NOMO-1 treated with DMSO at 0.1 percent for 48 hours (cell line): ENCODE results near the gene IRF4.
A peak's percentile ranks its signal among the peaks of the same experiment; 100 is the strongest.

ENCODE experiments used
- DNase-seq: peaks from one replicate; lab custom pipeline; 2025; ENCODE audit not compliant: unreplicated experiment; lab: John Stamatoyannopoulos, UW

IRF4 gene

DNA sequence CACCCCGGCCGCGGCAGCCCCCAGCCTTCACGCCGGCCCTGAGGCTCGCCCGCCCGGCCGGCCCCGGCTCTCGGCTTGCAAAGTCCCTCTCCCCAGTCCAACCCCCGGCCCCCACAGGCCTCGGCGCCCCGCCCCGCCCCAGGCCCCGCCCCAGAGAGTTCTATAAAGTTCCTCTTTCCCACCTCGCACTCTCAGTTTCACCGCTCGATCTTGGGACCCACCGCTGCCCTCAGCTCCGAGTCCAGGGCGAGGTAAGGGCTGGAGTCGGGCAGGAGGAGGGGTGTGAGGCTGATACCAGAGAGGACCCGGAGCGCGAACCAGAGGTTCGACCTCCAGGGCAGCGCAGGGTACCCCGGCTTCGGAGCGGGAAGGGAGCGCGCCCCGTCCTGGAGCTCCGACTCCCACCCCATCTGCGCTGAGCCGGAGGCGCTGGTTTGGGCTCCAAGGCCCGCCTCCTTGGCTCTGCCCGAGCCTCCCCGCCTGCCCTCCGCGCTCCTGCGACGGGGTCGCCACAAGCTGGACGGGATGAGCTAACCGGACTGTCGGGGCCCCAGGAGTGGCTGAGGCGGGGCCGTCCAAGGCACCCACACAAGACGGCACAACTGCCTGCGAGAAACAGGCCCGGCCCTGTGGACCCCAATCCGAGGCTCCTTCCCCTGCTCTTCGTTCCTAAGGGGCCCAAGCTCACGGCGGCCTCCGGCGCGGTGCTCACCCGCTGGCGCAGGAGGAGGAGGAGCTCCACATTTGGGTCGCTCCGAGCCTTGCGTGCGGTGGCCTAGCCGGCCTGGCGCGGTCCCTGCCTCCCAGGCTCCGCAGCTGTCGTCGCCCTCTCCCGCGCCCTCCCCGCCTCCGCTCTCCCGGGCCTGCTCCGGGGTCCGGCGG lies at the start of gene IRF4:
Gene IRF4, plus strand, starts transcription at position 194 of the 882 bp plus-strand sequence. CDS start 1,401 bp downstream, outside the sequence.
- DNase-seq = peak; percentile 39

DNA sequence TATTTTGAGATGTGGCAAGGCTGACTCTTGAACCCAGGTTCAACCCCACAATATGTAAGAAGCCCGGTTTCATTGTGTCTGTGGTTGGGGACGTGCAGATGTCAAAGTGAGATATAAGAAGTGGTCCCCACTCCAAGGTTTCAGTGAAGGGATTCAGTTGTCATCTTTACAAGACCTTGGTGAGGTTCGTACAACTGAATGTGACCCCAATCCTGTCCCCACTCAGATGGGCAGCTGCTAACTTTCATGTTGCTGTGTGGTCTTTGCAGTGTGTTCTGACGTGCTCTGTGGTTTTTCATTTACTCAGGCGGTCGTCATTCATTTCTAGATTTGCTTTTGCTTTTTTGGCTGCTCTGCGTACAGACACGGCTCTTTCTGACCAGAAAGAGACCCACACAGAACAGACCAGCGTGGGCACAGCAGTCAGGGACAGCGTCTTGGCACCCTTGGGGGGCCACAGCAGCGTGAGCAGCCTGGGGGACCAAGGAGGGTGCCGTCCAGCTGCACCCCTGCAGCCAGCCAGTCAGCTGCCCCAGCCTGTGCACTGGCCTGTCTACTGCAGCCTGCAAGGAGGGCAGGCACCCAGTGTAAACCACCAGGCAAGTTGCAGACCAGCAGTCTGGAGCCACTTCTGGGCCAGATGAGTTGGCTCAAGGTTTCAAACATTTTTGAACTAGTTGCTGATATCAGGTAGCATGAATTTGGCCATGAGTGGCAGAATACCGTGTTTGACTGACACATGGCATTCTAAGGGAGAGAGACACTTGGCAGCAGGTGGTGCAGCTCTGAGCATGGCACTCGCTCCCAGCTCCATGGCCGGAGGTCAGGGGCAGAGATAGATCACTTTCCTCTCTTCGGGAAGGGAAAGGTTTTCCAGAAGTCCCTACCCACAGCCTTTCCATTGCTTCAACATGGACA lies 49.4 kb upstream of the IRF4 start:
- DNase-seq = no peak

DNA sequence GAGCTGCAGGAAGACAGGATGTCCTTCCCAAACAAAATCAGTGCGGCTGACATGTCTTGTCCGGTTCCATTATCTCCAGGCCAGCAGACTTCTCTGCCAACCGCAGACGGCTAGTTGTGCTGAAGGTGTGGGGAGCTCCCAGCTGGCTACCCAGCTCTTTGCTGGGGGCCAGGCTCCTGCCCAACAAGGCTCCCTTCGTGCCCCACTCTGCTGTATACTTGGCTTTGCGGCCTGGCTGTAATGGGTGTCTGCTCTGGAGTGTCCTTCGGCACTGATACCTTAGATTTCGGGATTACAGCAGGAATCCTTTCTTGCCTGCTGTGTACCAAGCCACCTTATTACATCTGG lies 48.7 kb upstream of the IRF4 start:
- no peak for DNase-seq

- DNase-seq = no peak
These were observed 48.2 kb upstream of the IRF4 start for GRCh38 chr6:343226-343935.

- no peak for DNase-seq
These were observed 47.4 kb upstream of the IRF4 start for GRCh38 chr6:343960-344815.

DNA sequence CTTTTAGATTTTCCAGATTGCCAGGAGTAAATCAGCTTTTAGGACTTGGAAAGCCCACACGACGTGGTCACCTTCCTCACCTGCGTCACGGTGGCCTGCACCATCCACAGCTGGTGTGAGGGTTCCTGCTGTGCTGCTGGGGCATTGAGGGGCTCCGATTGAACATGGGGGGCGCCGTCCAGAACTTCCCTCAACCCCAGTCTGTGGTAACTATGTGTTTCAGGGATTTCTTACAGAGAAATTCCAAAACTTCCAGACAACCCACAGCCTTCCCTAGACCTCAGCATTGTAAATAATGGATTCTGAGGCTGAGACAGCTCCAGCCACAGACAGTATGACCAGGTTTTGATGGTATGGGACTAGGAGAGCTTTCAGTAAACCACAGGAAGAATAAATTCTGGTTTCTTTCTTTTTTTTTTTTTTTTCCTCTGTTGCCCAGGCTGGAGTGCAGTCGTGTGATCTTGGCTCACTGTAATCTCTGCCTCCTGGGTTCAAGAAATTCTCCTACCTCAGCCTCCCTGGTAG lies 46.7 kb upstream of the IRF4 start:
- no peak for DNase-seq

DNA sequence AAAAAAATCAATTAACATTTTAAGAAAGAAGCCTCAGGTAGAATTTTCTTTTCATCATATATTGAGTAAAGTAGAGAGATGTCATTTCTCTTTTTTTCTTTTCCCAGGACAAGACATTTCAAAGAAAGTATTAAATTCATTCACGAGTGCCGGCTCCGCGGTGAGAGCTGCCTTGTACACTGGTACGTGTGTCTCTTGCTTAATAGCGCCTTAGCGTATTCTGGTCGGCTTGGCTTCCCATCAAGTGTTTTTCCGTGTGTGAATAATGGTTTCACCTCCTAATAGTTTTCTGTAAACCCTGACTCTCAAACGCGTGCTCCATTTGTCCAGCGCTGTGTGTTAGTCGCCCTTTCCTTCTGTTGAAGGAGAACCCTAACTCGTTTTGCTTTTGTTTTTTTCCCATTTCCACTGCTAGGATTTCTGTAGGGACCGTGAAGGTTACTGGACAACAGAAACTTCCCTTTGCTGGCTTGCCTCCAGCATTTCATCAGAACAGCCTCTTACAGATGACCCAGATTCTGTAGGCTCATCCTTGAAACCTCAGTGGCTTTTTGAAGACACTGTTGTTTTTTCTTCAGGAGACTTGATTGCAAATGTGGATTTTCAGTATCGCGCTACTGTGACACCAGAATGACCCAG lies 45.7 kb upstream of the IRF4 start:
- DNase-seq = no peak

DNA sequence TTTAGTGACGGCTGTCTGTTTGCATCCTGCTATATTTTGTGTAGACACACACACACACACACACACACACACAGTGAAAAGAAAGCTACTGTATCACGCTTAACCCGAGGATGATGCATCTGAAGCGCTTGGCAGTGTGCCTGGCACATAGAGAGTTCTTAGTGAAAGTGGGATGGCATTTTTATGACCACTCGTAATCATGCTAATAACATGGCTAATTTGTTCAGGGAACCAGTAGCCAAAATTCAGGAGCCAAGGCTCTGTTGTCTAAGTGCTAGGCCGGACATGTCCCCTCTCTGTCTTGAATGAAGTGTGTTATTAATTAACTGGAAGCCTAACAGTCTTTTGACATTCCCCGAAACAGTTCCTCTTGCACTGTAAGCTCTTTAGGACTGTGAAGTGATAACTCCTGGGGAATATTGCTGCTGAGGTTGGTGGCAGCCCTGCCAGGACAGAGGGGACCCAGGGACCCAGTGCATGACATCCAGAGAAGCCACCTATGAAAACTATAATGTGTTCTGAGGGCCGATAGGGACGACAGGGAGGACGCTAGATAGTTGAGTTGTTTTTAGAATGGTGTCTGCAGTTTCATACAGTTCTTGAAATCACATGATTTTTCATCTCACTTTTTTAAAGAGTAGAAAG lies 45.0 kb upstream of the IRF4 start:
- no peak for DNase-seq

DNA sequence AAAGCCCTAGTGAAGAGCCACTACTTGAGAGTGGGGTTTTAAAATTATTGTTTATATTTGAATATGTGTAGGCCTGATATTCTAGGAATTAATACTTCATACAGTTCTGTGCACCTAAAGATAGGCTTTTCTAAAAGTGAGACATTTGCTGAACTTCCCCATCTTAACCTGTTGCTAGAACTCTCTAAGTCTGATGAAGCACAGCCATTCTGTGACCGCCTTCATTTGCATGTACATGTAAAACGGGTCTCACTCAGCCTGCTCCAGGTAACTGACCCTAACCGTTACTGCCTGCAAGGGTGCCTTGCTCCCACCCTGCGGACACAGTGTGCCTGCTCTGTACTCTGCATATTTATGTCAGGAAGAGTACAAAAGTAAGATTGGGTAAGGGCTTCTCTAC lies 44.3 kb upstream of the IRF4 start:
- no peak for DNase-seq

DNA sequence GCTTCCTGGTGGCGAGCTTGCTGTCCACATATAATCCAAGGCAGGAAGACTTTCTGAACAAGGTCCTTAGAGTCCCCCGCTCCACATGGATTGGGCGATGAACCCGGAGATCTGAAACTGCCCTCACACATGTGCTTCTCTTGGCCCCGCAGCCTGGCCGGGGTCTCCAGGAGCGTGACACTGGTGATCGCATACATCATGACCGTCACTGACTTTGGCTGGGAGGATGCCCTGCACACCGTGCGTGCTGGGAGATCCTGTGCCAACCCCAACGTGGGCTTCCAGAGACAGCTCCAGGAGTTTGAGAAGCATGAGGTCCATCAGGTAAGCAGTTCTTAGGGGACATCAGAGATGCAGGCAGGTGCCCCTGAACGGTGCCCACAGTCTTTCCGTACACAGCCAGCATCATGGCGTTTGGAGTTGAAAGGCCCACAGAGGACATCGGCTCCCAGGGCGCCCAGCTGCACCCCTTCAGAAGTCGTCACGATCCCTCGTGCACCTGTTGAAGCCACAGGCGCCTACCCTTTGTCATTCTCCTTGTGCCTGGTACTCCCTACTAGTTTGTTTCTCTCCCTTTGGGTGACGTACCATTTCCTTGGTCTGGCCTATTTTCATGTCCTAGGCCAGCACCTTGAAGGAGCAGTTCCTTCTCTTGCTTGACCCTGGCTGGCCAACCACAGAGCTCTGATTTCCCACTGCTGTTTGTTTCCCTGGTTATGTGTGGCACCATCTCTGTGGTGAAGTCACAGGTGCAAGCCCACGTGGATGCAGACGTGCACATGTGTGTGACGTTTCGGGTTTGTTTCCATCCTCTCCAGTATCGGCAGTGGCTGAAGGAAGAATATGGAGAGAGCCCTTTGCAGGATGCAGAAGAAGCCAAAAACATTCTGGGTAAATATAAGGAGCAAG lies 43.3 kb upstream of the IRF4 start:
- DNase-seq = no peak

- DNase-seq = no peak
These were observed 42.6 kb upstream of the IRF4 start for GRCh38 chr6:348860-349396.

GRCh38 chr6:349491-349921 lies 42.0 kb upstream of the IRF4 start:
- no peak for DNase-seq

DNA sequence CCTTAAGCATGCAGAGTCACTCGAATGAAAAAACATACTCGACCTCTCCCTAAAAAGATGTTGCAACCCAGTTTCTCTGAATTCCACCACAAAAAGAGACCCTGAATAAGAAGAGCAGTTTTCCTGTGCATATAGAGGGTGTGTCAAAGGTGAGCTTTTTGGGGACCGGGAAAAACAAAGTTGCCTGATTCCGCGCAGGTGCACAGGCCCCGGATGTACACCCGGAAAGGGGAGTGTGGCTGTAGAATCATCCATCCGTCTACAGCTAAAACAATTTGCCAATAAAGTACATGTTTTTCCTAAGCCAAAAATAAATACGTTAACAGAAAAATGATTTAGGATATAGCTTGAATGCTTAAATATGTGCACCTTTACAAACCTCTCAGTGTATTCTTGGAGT lies 41.2 kb upstream of the IRF4 start:
- no peak for DNase-seq

GRCh38 chr6:351011-351866 lies 40.3 kb upstream of the IRF4 start:
- DNase-seq = no peak

- no peak for DNase-seq
These were observed 39.7 kb upstream of the IRF4 start for GRCh38 chr6:351867-352289.

GRCh38 chr6:352474-352873 lies 39.1 kb upstream of the IRF4 start:
- DNase-seq = no peak

DNA sequence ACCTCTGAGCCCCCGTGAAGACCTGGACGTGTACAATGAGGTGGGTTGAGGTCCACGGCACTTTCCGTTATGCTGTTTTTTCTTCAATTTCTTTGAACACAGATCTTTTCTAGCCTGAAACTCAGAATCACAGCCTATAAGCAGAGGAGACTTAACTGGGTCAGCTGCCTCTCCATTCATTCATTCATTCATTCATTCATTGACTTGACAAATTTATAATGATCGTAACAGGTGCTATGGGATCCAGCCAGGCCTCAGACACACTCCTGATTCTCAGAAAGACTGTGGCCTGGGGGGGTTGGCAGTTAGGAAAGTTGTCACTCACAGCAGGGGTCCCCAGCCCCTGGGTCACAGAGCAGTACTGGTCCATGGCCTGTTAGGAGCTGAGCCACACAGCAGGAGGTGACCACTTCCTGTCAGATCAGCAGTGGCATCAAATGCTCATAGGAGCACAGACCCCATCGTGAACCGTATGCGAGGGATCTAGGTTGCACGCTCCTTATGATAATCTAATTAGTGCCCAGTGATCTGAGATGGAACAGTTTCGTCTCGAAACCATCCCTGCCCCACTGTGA lies 38.6 kb upstream of the IRF4 start:
- DNase-seq = no peak
